MCF 10A (cell line): ENCODE measurements around the gene RIN3. TPM values are rescaled to one million over a fixed set of nuclear protein-coding genes. Genes with fewer than 3 reads are reported as not detected.
A peak's percentile ranks its signal among the peaks of the same experiment; 100 is the strongest.

ENCODE experiments used
- BruUV-seq: library from RNA; stranded (reverse); fragments of 400-500 nt; replicated peaks from 2 replicates; lab custom pipeline; 2021; lab: Mats Ljungman, UMichigan
- CTCF ChIA-PET: fragments of 300-600 bp; sonication (Branson Sonifier 250); formaldehyde crosslinking; extraction: SDS; loops from one replicate; lab custom pipeline; 2021; ENCODE audit warnings: antibody characterized with exemption, inconsistent platforms; lab: Yijun Ruan, JAX
- POLR2A ChIA-PET: fragments of 300-600, 350-650 bp; sonication (Branson Sonifier 250); formaldehyde crosslinking; extraction: SDS; loops from one replicate; lab custom pipeline; 2020; ENCODE audit warnings: antibody characterized with exemption, inconsistent platforms; lab: Yijun Ruan, JAX
- DNase-seq: peaks from one replicate; pipeline ENCODE4 v3.0.0-alpha.2; 2018; ENCODE audit not compliant: unreplicated experiment
- H3K27ac Mint-ChIP-seq: one replicate; pipeline ENCODE4 v1.8.0; 2022; ENCODE audit warnings: mild to moderate bottlenecking, low read depth, mixed read lengths; ENCODE audit not compliant: unreplicated experiment
- H3K27me3 Mint-ChIP-seq: one replicate; pipeline ENCODE4 v1.8.0; 2022; ENCODE audit warnings: mixed read lengths; ENCODE audit not compliant: insufficient read depth, unreplicated experiment
- H3K36me3 Mint-ChIP-seq: one replicate; pipeline ENCODE4 v1.8.0; 2022; ENCODE audit warnings: mild to moderate bottlenecking, moderate library complexity, mixed read lengths; ENCODE audit not compliant: insufficient read depth, unreplicated experiment
- H3K4me1 Mint-ChIP-seq: one replicate; pipeline ENCODE4 v1.8.0; 2022; ENCODE audit warnings: mixed read lengths; ENCODE audit not compliant: insufficient read depth, unreplicated experiment
- H3K4me3 Mint-ChIP-seq: one replicate; pipeline ENCODE4 v1.8.0; 2022; ENCODE audit warnings: mild to moderate bottlenecking, moderate library complexity, mixed read lengths; ENCODE audit not compliant: unreplicated experiment
- H3K9me3 Mint-ChIP-seq: one replicate; pipeline ENCODE4 v1.8.0; 2022; ENCODE audit warnings: mixed read lengths; ENCODE audit not compliant: unreplicated experiment
- intact Hi-C: fragments of 100-400 bp; cut with micrococcal nuclease; formaldehyde crosslinking; loops from 2 replicates; pipeline ENCODE4 v1.14.1; 2022
- total RNA-seq: library from RNA; stranded (reverse); gene quantifications from 2 replicates; pipeline ENCODE4 v1.2.3, GENCODE V29; 2022
- TF ChIP-seq, protein P1 (sequence below): fragments of 200-600 bp; IDR thresholded peaks from one replicate; pipeline ENCODE4 v1.8.0; 2022; ENCODE audit warnings: antibody characterized with exemption, mild to moderate bottlenecking; ENCODE audit not compliant: unreplicated experiment

RIN3 gene
- total RNA-seq, 1 experiment from 2014 or later, result 14.2 TPM

DNA sequence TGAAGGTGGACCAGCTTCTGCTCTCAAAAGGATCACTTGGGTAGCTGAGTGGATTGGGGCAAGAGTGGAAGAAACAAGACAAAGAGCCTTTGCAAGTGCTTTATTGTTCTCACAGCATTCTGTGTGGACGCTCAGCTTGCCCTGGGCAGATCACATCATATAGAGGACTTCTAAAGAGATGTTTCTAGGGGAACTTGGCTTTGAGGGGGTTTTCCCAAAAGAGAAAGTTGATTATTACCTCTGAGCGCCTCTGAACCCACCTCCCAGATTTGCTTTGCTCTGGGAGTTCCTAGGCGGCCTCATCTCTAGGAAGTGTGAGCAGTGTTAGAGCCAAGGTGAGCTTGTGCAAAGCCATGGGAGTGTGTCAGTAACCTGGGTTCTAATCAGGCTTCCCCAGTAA lies 81.7 kb downstream of the RIN3 start:
- POLR2A ChIA-PET, result interaction anchor here (0.7 kb wide), 1 partner anchor 68 kb away, joined by 4 read pairs; no protein-coding TSS in a partner anchor
- Mint-ChIP-seq H3K9me3 (no peaks in the 10 kb centered on the region), H3K4me1 (peaks cover 18% of the 10 kb centered on the region), H3K36me3 (no peaks in the 10 kb centered on the region), H3K27ac (no peak overlapping the region), H3K27me3 (no peaks in the 10 kb centered on the region), H3K4me3 (no peak overlapping the region)
- CTCF ChIA-PET, result interaction anchor here (0.6 to 2.3 kb wide), 5 partner anchors 8 to 478 kb away, joined by 3 to 7 read pairs (median 5); no protein-coding TSS in a partner anchor
- BruUV-seq, result no TSS peak
- intact Hi-C loops, result no loop called here
- TF ChIP-seq, protein P1, sequence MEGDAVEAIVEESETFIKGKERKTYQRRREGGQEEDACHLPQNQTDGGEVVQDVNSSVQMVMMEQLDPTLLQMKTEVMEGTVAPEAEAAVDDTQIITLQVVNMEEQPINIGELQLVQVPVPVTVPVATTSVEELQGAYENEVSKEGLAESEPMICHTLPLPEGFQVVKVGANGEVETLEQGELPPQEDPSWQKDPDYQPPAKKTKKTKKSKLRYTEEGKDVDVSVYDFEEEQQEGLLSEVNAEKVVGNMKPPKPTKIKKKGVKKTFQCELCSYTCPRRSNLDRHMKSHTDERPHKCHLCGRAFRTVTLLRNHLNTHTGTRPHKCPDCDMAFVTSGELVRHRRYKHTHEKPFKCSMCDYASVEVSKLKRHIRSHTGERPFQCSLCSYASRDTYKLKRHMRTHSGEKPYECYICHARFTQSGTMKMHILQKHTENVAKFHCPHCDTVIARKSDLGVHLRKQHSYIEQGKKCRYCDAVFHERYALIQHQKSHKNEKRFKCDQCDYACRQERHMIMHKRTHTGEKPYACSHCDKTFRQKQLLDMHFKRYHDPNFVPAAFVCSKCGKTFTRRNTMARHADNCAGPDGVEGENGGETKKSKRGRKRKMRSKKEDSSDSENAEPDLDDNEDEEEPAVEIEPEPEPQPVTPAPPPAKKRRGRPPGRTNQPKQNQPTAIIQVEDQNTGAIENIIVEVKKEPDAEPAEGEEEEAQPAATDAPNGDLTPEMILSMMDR, result no peak
- DNase-seq, result no peak

DNA sequence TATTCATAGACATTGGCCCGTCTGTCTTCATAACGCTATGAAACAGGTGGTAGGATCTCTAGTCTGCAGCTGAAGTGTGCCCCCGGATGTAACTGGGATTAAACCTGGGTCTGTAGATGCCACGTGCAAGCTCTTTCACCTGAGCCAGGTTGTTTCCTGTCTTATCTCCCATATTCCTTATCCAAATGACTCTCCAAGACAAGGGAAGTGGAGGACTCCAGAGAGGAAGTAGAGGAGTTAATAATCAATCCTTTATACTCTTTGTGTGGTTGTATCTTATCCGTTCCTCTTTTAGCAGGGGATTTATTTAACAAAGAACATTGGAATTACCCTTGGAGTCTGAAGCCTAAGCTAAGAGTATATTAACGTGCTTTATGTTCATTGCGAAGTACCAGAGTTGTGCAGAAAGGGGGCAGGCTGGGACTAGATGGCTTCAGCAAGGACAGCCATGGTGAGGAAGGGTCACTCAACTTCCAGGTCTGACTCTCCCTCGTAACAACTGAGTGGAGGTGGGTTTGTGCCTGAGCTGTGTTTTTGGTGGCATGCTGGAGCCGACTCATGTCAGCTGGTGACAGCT lies 82.8 kb downstream of the RIN3 start:
- TF ChIP-seq, protein P1, result no peak
- DNase-seq, result no peak
- H3K36me3 Mint-ChIP-seq, result peaks cover 2% of the 10 kb centered on the region
- H3K27ac Mint-ChIP-seq, result peak overlapping the region; percentile 19
- no peak overlapping the region for H3K4me3 Mint-ChIP-seq
- H3K9me3 Mint-ChIP-seq, result no peaks in the 10 kb centered on the region
- POLR2A ChIA-PET, result no interaction called here
- H3K4me1 Mint-ChIP-seq, result peaks cover 23% of the 10 kb centered on the region
- H3K27me3 Mint-ChIP-seq, result no peaks in the 10 kb centered on the region
- BruUV-seq, result no TSS peak
- CTCF ChIA-PET, result interaction anchor here (0.6 to 0.9 kb wide), 2 partner anchors 84 to 86 kb away, joined by 3 to 4 read pairs; no protein-coding TSS in a partner anchor
- intact Hi-C loops, result no loop called here

DNA sequence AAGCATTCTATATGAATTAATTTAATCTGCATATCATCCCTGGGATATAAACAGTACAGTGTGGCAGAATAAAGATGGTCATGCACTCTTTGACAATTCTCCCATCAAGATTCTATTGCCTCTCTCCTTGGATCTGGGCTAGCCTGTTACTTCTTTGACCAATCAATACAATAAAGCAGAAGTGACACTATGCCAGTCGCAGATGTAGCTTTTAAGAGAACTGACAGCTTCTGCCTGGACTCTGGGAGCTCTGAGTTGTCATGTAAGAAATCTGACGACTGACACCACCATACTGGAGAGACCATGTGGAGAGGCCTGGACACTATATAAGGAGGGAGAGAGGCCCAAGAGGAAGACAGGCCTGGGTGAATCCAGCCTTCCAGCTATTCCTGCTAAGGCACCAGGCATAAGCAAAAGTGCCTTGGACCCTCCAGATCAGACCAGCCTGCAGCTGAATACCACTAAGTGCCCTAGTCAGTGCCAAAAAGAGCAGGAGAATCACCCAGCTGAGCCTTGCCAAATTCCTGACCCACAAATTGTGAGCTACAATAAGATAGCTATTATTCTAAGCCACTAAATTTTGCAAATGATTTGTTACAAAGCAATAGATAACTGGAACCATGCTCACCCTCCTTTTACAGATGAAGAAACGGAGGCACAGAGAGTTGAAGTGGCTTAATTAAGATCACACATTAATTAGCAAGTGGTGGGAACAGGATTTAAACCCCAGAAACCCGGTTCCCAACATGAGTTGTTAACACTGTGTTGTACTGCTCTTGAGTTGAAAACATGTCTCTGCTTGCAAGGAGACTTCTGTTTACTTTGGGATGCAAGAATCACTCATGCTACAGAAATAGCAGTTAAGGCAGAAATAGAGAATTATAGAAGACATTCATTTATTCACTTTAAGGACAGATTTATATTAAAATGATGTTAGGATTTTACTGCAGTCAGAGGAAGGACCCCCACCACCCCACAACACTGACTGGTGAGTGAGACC lies 84.6 kb downstream of the RIN3 start:
- H3K36me3 Mint-ChIP-seq, result peaks cover 7% of the 10 kb centered on the region
- TF ChIP-seq, protein P1, result no peak
- H3K27me3 Mint-ChIP-seq, result no peaks in the 10 kb centered on the region
- POLR2A ChIA-PET, result interaction anchor here (0.6 to 2.2 kb wide), 5 partner anchors 8 to 492 kb away, joined by 3 to 12 read pairs (median 3); partner anchors contain the start of gene LGMN
- peak overlapping the region; percentile 39 for H3K27ac Mint-ChIP-seq
- H3K9me3 Mint-ChIP-seq, result no peaks in the 10 kb centered on the region
- peaks cover 23% of the 10 kb centered on the region for H3K4me1 Mint-ChIP-seq
- no TSS peak for BruUV-seq
- no peak overlapping the region for H3K4me3 Mint-ChIP-seq
- CTCF ChIA-PET, result interaction anchor here (0.7 kb wide), 2 partner anchors 15 to 470 kb away, joined by 3 read pairs; no protein-coding TSS in a partner anchor
- intact Hi-C loops, result no loop called here
- DNase-seq, result peak; percentile 33
